ENCODE results near the gene TNK2. TPM values are rescaled to one million over a fixed set of nuclear protein-coding genes. Genes with fewer than 3 reads are reported as not detected.

TNK2 gene
- polyA plus RNA-seq, 1 donor (not counting 4 experiments of a cell fraction or from before 2014, with no cell fraction given) = 15.8 TPM

- no peak overlapping the region for H3K4me3 ChIP-seq (ENCODE audit: control insufficient read depth in 2 of 3, extremely low read depth in 1 of 3, insufficient read depth in 2 of 3, low read depth in 1 of 3, low read length in 3 of 3)
- no peak overlapping the region for H3K4me2 ChIP-seq (ENCODE audit: control insufficient read depth, extremely low read depth, insufficient read depth, low read depth, low read length)
- H3K36me3 ChIP-seq (ENCODE audit: control insufficient read depth in 2 of 2, extremely low read depth in 1 of 2, insufficient read depth in 2 of 2, low read length in 2 of 2) = no peaks in the 10 kb centered on the region
- dilution Hi-C loops (cut with MboI; ENCODE audit: extremely low pct_ligation_motif_present, low sequenced_read_pairs) = no loop called here
- H3K9me3 ChIP-seq (ENCODE audit: control insufficient read depth, low read depth, low read length) = no peaks in the 10 kb centered on the region
- H3K27me3 ChIP-seq (ENCODE audit: control insufficient read depth, extremely low read depth, insufficient read depth, low read length) = peaks cover 15% of the 10 kb centered on the region
- DNase-seq (ENCODE audit: low read depth, low spot score) (no peak), FAIRE-seq (no peak)
- TF ChIP-seq CTCF (optimal IDR thresholded peaks at IDR 0.05 in 1 of 3, IDR thresholded peaks at IDR 0.05 in 1 of 3, conservative IDR thresholded peaks at IDR 0.05 in 1 of 3; ENCODE audit: extremely low read depth in 1 of 3, insufficient read depth in 2 of 3, low read length in 3 of 3) (no peak), EZH2 (IDR thresholded peaks at IDR 0.05; ENCODE audit: low read length) (no peak)
- no peaks in the 10 kb centered on the region for H3K4me1 ChIP-seq (ENCODE audit: control insufficient read depth, extremely low read depth, insufficient read depth, low read length)
- H3K79me2 ChIP-seq (ENCODE audit: control insufficient read depth, insufficient read depth, low read length) = no peaks in the 10 kb centered on the region
- no peak overlapping the region for H3K9ac ChIP-seq (ENCODE audit: control insufficient read depth, extremely low read depth, insufficient read depth, low read length)
- H2AFZ ChIP-seq (ENCODE audit: control insufficient read depth, low read length) = no peak overlapping the region
- no peak overlapping the region for H3K27ac ChIP-seq (ENCODE audit: control insufficient read depth, insufficient read depth, low read length)
- H4K20me1 ChIP-seq (ENCODE audit: control insufficient read depth, extremely low read depth, insufficient read depth, low read length) = no peaks in the 10 kb centered on the region
- H3K9me1 ChIP-seq (ENCODE audit: control insufficient read depth, extremely low read depth, insufficient read depth, low read length) = no peaks in the 10 kb centered on the region
Observed at GRCh38 chr3:195835791-195836190, 72.6 kb downstream of the TNK2 start.

- TF ChIP-seq CTCF (optimal IDR thresholded peaks at IDR 0.05 in 1 of 3, IDR thresholded peaks at IDR 0.05 in 1 of 3, conservative IDR thresholded peaks at IDR 0.05 in 1 of 3; ENCODE audit: extremely low read depth in 1 of 3, insufficient read depth in 2 of 3, low read length in 3 of 3) (no peak), EZH2 (IDR thresholded peaks at IDR 0.05; ENCODE audit: low read length) (no peak)
- Histone ChIP-seq H3K9me3 (ENCODE audit: control insufficient read depth, low read depth, low read length) (no peaks in the 10 kb centered on the region), H3K4me1 (ENCODE audit: control insufficient read depth, extremely low read depth, insufficient read depth, low read length) (no peaks in the 10 kb centered on the region), H4K20me1 (ENCODE audit: control insufficient read depth, extremely low read depth, insufficient read depth, low read length) (no peaks in the 10 kb centered on the region), H3K4me3 (ENCODE audit: control insufficient read depth in 2 of 3, extremely low read depth in 1 of 3, insufficient read depth in 2 of 3, low read depth in 1 of 3, low read length in 3 of 3) (no peak overlapping the region), H3K27me3 (ENCODE audit: control insufficient read depth, extremely low read depth, insufficient read depth, low read length) (peaks cover 15% of the 10 kb centered on the region), H3K9ac (ENCODE audit: control insufficient read depth, extremely low read depth, insufficient read depth, low read length) (no peak overlapping the region), H3K4me2 (ENCODE audit: control insufficient read depth, extremely low read depth, insufficient read depth, low read depth, low read length) (no peak overlapping the region), H3K79me2 (ENCODE audit: control insufficient read depth, insufficient read depth, low read length) (no peaks in the 10 kb centered on the region), H2AFZ (ENCODE audit: control insufficient read depth, low read length) (no peak overlapping the region), H3K27ac (ENCODE audit: control insufficient read depth, insufficient read depth, low read length) (no peak overlapping the region), H3K36me3 (ENCODE audit: control insufficient read depth in 2 of 2, extremely low read depth in 1 of 2, insufficient read depth in 2 of 2, low read length in 2 of 2) (no peaks in the 10 kb centered on the region), H3K9me1 (ENCODE audit: control insufficient read depth, extremely low read depth, insufficient read depth, low read length) (no peaks in the 10 kb centered on the region)
- FAIRE-seq (no peak), DNase-seq (ENCODE audit: low read depth, low spot score) (no peak)
- dilution Hi-C loops (cut with MboI; ENCODE audit: extremely low pct_ligation_motif_present, low sequenced_read_pairs) = no loop called here
Observed at GRCh38 chr3:195834675-195835583, 73.4 kb downstream of the TNK2 start.

Data from keratinocyte (primary cell).